SK-N-MC (cell line): Measurements from ENCODE around the gene PCGF3.
"Not testable (repeated sequence)": the region's sequence is repeated elsewhere in the genome, so short reads cannot be mapped to it uniquely, and the experiment has no call there.

ENCODE experiments used
- EZH2 ChIP-seq: fragments of 200-600 bp; sonication (generic); IDR thresholded peaks from one replicate; pipeline ENCODE4 v1.6.1; 2017; ENCODE audit warnings: antibody characterized with exemption
- FOXP2 ChIP-seq: optimal IDR thresholded peaks from 2 replicates; pipeline ENCODE3; 2011; ENCODE audit warnings: mild to moderate bottlenecking, moderate library complexity; ENCODE audit not compliant: insufficient read depth; ENCODE audit errors: extremely low read length, control extremely low read depth
- POLR2AphosphoS5 ChIP-seq: IDR thresholded peaks from 2 replicates; pipeline ENCODE4 v1.6.1; 2012; ENCODE audit warnings: mild to moderate bottlenecking, low read depth, low read length, borderline replicate concordance

DNA sequence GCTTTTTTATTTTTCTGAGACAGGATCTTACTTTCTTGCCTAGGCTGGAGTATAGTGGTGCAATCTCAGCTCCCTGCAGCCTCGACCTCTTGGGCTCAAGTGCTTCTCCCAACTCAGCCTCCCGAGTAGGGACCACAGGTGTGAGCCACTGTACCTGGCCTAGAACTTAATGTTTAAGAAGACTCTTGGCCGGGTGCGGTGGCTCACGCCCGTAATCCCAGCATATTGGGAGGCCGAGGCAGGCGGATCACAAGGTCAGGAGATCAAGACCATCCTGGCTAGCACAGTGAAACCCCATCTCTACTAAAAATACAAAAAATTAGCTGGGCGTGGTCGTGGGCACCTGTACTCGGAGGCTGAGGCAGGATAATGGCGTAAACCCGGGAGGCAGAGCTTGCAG, 47.6 kb downstream of the PCGF3 start:
- TF ChIP-seq POLR2AphosphoS5, EZH2, FOXP2: not testable (repeated sequence)
